Activated B cell treated with CpG ODN at 0.5 μM for 24 hours (primary cell): ENCODE results near the gene PANX2. TPM values are rescaled to one million over a fixed set of nuclear protein-coding genes. Genes with fewer than 3 reads are reported as not detected.

ENCODE experiments used
- ATAC-seq: fragments of 200-7000 bp; cut with Tn5 transposase; one replicate; pipeline ENCODE4 v1.10.0; 2021; ENCODE audit warnings: low read depth, mild to moderate bottlenecking, moderate library complexity
- CTCF ChIA-PET: fragments of 350-600 bp; sonication (Branson Sonifier 250); formaldehyde crosslinking; loops from one replicate; lab custom pipeline; 2021; ENCODE audit warnings: antibody characterized with exemption; lab: Charles Lee
- POLR2A ChIA-PET: fragments of 350-600 bp; sonication (Branson Sonifier 250); formaldehyde crosslinking; loops from one replicate; lab custom pipeline; 2021; ENCODE audit warnings: antibody characterized with exemption; lab: Charles Lee
- DNase-seq: peaks from one replicate; pipeline ENCODE4 v3.0.0; 2022
- H3K27ac Mint-ChIP-seq: one replicate; pipeline ENCODE4 v1.8.0; 2020; ENCODE audit warnings: mixed read lengths
- H3K27me3 Mint-ChIP-seq: one replicate; pipeline ENCODE4 v1.8.0; 2021; ENCODE audit warnings: mixed read lengths
- H3K36me3 Mint-ChIP-seq: one replicate; pipeline ENCODE4 v1.8.0; 2021; ENCODE audit warnings: low read depth, mixed read lengths
- H3K4me1 Mint-ChIP-seq: one replicate; pipeline ENCODE4 v1.8.0; 2021; ENCODE audit warnings: mixed read lengths
- H3K4me3 Mint-ChIP-seq: one replicate; pipeline ENCODE4 v1.8.0; 2020; ENCODE audit warnings: mild to moderate bottlenecking, mixed read lengths
- H3K9me3 Mint-ChIP-seq: one replicate; pipeline ENCODE4 v1.8.0; 2020; ENCODE audit warnings: mixed read lengths
- intact Hi-C: fragments of 100-400 bp; cut with micrococcal nuclease; formaldehyde crosslinking; loops from one replicate; pipeline ENCODE4 v1.15.1; 2024
- total RNA-seq: library from RNA; stranded (reverse); gene quantifications from 2 replicates; pipeline ENCODE4 v1.2.3, GENCODE V29; 2022
- TF ChIP-seq, protein P1 (sequence below): fragments of 200-600 bp; IDR thresholded peaks from one replicate; pipeline ENCODE4 v1.8.0; 2022; ENCODE audit warnings: antibody characterized with exemption, mild to moderate bottlenecking

PANX2 gene
- total RNA-seq, 1 donor from 2014 or later = 0.27 TPM

DNA sequence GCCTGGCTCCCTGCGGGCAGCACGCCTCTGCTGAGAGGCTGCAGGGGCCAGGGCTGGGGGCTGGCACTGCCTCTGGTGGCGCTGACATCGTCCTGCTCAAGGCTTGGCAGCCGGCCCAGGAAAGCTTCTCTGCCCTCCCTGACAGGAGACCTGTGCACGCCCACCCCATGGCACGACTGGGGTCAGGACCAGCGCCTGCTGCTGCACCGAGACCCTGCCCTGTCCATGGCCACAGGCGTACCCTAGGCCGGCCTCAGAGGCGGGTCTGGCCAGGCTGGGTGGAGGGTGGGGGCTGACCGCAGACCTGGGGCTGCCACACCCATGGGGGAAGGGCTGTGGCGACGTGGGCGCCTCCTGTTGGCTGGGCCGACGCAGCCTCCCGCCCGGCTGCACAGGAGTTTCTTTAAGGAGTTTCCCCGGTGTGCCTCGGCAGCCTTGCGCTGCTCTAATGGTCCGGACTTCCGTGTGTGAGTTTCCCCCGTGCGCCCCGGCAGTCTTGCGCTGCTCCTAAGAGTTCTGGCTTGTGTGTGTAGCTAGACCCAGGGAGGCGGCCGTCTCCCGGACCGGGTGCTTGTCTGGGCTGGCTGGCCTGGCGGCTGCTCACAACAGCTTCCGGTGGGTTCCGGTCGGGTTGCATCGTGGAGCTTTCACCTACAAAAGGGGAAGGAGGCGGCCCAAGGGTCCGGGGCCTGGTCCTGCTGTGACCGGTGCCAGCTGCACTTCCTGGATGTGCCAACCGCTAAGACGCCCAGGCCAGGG, 19.8 kb downstream of the PANX2 start:
- Mint-ChIP-seq H3K9me3 (no peaks in the 10 kb centered on the region), H3K4me3 (peak overlapping the region; percentile 83), H3K36me3 (peaks cover 13% of the 10 kb centered on the region), H3K27me3 (no peaks in the 10 kb centered on the region), H3K4me1 (peaks cover 81% of the 10 kb centered on the region), H3K27ac (peak overlapping the region; percentile 99)
- intact Hi-C loops = loop anchor here (1.0 to 5.0 kb wide), 12 partner anchors 17 to 430 kb away; partner anchors contain the start of genes BRD1, PIM3, TUBGCP6 and TYMP
- POLR2A ChIA-PET = interaction anchor here (0.6 to 5.3 kb wide), 33 partner anchors 9 to 430 kb away, joined by 3 to 80 read pairs (median 10); partner anchors contain the start of genes HDAC10, LMF2, MAPK11 and NCAPH2
- ATAC-seq = peak; percentile 58
- CTCF ChIA-PET = interaction anchor here (1.0 to 3.3 kb wide), 6 partner anchors 11 to 336 kb away, joined by 3 to 20 read pairs (median 4); partner anchors contain the start of gene SCO2
- DNase-seq = peak; percentile 85
- TF ChIP-seq, protein P1, sequence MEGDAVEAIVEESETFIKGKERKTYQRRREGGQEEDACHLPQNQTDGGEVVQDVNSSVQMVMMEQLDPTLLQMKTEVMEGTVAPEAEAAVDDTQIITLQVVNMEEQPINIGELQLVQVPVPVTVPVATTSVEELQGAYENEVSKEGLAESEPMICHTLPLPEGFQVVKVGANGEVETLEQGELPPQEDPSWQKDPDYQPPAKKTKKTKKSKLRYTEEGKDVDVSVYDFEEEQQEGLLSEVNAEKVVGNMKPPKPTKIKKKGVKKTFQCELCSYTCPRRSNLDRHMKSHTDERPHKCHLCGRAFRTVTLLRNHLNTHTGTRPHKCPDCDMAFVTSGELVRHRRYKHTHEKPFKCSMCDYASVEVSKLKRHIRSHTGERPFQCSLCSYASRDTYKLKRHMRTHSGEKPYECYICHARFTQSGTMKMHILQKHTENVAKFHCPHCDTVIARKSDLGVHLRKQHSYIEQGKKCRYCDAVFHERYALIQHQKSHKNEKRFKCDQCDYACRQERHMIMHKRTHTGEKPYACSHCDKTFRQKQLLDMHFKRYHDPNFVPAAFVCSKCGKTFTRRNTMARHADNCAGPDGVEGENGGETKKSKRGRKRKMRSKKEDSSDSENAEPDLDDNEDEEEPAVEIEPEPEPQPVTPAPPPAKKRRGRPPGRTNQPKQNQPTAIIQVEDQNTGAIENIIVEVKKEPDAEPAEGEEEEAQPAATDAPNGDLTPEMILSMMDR = no peak

DNA sequence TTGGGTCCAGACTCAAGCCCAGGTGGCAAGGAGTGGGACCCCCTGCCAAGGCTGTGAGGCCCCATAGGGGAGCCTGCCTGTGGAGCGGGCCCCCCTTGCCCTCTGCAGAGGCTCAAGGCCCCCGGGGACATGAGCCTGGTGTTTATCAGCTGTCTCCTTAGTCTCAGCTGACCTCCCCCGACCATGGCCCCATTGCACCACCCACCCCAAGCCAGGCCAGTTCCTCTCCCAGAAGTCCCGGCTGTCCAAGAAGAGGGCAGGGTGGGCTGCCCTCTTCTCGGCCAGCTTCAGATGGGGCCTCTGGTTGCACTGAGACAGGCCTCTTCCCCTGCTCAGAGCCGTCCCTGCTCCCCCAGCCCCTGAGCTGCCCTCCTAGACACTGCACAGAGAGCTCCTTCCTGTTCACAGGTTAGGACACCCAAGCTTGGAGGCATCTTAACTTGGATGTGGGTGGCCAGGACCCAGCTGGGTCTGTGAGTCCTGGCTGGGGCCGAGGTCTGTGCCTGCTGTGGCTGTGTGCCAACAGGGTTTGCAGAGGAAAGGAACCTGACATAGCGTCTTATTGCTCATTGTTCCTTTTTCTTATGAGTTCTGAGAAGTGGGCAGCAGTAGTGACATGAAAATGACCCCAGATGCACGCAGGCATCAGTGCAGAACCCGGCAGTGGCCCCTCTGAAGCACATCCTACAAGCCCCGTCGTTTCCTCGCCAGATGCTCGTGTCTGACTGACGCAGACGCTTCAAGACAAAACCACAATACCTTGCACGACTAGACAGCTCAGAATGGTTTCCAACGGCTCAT, 20.6 kb downstream of the PANX2 start:
- ATAC-seq (peak; percentile 49), DNase-seq (peak; percentile 73)
- ChIA-PET POLR2A (interaction anchor here (0.6 to 5.3 kb wide), 37 partner anchors 10 to 429 kb away, joined by 3 to 80 read pairs (median 8); partner anchors contain the start of genes HDAC10, LMF2, MAPK11 and NCAPH2), CTCF (interaction anchor here (1.0 to 3.3 kb wide), 6 partner anchors 10 to 42 kb away, joined by 3 to 20 read pairs (median 4); no protein-coding TSS in a partner anchor)
- Mint-ChIP-seq H3K27ac (peak overlapping the region; percentile 99), H3K4me1 (peaks cover 86% of the 10 kb centered on the region), H3K4me3 (peak overlapping the region; percentile 83), H3K36me3 (peaks cover 20% of the 10 kb centered on the region), H3K27me3 (no peaks in the 10 kb centered on the region), H3K9me3 (no peaks in the 10 kb centered on the region)
- intact Hi-C loops = loop anchor here (1.0 to 5.0 kb wide), 14 partner anchors 9 to 430 kb away; partner anchors contain the start of genes BRD1, PIM3, TUBGCP6 and TYMP
- TF ChIP-seq, protein P1 = no peak

DNA sequence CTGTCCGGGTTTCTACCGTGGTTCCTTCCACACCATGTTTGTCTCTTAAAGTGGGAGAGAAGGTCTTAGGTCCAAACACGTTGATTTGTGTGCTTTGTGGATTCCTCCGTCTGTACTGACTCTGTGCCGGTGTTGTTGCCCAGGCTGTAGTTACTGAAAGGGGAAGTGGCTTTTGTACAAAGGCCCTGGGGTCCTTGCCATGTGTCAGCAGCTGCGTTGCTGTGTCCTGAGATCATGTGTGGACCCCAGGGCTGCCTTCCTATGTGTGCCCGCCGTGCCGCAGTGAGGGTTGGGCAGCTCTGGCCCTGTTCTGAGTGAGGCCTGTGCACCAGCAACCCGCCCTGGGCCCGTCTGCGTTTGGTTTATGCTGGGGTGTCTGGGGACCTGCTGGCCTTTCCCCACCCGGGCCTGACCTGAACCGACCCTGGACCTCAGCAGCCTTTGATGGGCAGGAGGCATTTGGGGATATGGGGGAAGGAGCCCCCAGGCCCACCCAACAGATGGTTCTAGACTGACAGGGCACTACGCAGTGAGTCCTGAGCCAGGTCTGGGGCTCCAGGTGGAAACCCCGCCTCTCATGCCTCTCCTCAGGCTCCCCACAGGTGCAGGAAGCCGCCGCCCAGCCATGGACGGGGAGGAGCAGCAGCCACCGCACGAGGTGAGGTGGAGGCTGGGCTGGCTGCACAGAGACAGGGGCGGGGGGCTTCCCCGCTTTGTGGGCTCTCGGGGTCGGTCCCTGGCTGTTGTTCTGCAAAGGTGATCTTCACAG, 22.1 kb downstream of the PANX2 start:
- ChIA-PET POLR2A (interaction anchor here (0.7 to 5.3 kb wide), 21 partner anchors 8 to 348 kb away, joined by 3 to 80 read pairs (median 17); partner anchors contain the start of genes HDAC10, PANX2, PIM3 and SELENOO), CTCF (interaction anchor here (1.2 to 3.3 kb wide), 2 partner anchors 14 to 43 kb away, joined by 3 to 20 read pairs; no protein-coding TSS in a partner anchor)
- Mint-ChIP-seq H3K4me1 (peaks cover 77% of the 10 kb centered on the region), H3K4me3 (peak overlapping the region; percentile 83), H3K9me3 (no peaks in the 10 kb centered on the region), H3K36me3 (peaks cover 18% of the 10 kb centered on the region), H3K27me3 (no peaks in the 10 kb centered on the region), H3K27ac (peak overlapping the region; percentile 99)
- ATAC-seq (peak; percentile 19), DNase-seq (no peak)
- TF ChIP-seq, protein P1 = no peak
- intact Hi-C loops = loop anchor here (5.0 kb wide), 1 partner anchor 365 kb away; the partner anchor contains the start of gene BRD1

DNA sequence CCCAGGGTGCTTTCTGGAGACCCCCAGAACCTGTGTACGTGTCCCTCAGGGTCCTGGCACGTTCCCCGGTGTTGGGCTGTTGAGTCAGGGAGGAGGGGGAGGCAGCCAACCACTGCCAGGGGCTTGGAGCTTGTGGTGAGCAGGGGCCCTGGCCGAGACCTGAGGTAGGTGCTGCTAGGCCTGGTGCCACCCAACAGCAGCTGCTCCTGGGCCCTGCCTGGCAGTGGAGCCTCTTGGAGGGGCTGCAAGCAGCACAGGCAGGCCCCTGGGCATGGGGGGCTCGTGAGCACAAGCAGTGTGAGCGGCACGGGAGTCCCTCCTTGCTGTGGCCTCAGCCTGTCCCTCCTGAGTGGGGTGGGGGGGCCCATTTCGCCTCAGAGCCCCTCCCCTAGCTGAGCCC, 23.1 kb downstream of the PANX2 start:
- TF ChIP-seq, protein P1 = no peak
- ATAC-seq (no peak), DNase-seq (no peak)
- ChIA-PET POLR2A (interaction anchor here (1.9 to 5.3 kb wide), 6 partner anchors 8 to 257 kb away, joined by 5 to 80 read pairs (median 49); partner anchors contain the start of genes PANX2 and SELENOO), CTCF (no interaction called here)
- Mint-ChIP-seq H3K27ac (no peak overlapping the region), H3K9me3 (no peaks in the 10 kb centered on the region), H3K27me3 (no peaks in the 10 kb centered on the region), H3K36me3 (peaks cover 22% of the 10 kb centered on the region), H3K4me1 (peaks cover 69% of the 10 kb centered on the region), H3K4me3 (no peak overlapping the region)
- intact Hi-C loops = loop anchor here (5.0 kb wide), 1 partner anchor 366 kb away; the partner anchor contains the start of gene BRD1
